Suprapubic skin (tissue), 3 donors: ENCODE results near the gene NREP.
"Not testable (repeated sequence)": the region's sequence is repeated elsewhere in the genome, so short reads cannot be mapped to it uniquely, and the experiment has no call there.

Experiments
- CTCF ChIP-seq, 2 donors: fragments of 200-600 bp in 1 of 2; fragments of 450-650 bp in 1 of 2; sonication (generic) in 1 of 2; IDR thresholded peaks; one replicate each; pipeline ENCODE4 v1.5.1; 2016 to 2019; ENCODE audit warnings: antibody characterized with exemption in 2 of 2, mild to moderate bottlenecking in 1 of 2, moderate library complexity in 1 of 2
- EP300 ChIP-seq: sonication (generic); formaldehyde crosslinking; IDR thresholded peaks from one replicate; pipeline ENCODE4 v1.6.1; 2017; ENCODE audit warnings: antibody characterized with exemption
- POLR2A ChIP-seq, 2 donors: fragments of 450-650 bp; IDR thresholded peaks; one replicate each; pipeline ENCODE4 v1.6.1; 2017; ENCODE audit warnings: antibody characterized with exemption in 2 of 2, mild to moderate bottlenecking in 2 of 2, moderate library complexity in 2 of 2

- not testable (repeated sequence) for TF ChIP-seq CTCF (IDR thresholded peaks at IDR 0.05); EP300; POLR2A (IDR thresholded peaks at IDR 0.05)
Observed at GRCh38 chr5:111716789-111717188, 40.2 kb downstream of the NREP start.
